Peyer's patch (tissue), 4 donors: ENCODE data around the gene ACY1.

Experiments
- CTCF ChIP-seq, 6 experiments: fragments of 450-650 bp in 4 of 6; fragments of 200-600 bp in 2 of 6; sonication (generic) in 1 of 6; IDR thresholded peaks; one replicate each; pipeline ENCODE4 v1.5.1; 2017 to 2019; ENCODE audit warnings: antibody characterized with exemption in 6 of 6, mild to moderate bottlenecking in 3 of 6, moderate library complexity in 1 of 6
- POLR2A ChIP-seq, 2 donors: fragments of 450-650 bp; IDR thresholded peaks; one replicate each; pipeline ENCODE4 v1.5.1; 2017; ENCODE audit warnings: antibody characterized with exemption in 2 of 2, mild to moderate bottlenecking in 2 of 2, moderate library complexity in 2 of 2

- TF ChIP-seq CTCF (IDR thresholded peaks at IDR 0.05) (peak in 4 of 6 experiments; percentile 27 to 46 (median 38)), POLR2A (IDR thresholded peaks at IDR 0.05) (peak; percentile 54 to 61)
Measured at GRCh38 chr3:51995346-51996163, 12.2 kb downstream of the ACY1 start, which contains the start of gene RPL29.
